Measurements from ENCODE around the gene TBC1D9.
"Not testable (repeated sequence)": the region's sequence is repeated elsewhere in the genome, so short reads cannot be mapped to it uniquely, and the experiment has no call there.

The TBC1D9 gene

DNA sequence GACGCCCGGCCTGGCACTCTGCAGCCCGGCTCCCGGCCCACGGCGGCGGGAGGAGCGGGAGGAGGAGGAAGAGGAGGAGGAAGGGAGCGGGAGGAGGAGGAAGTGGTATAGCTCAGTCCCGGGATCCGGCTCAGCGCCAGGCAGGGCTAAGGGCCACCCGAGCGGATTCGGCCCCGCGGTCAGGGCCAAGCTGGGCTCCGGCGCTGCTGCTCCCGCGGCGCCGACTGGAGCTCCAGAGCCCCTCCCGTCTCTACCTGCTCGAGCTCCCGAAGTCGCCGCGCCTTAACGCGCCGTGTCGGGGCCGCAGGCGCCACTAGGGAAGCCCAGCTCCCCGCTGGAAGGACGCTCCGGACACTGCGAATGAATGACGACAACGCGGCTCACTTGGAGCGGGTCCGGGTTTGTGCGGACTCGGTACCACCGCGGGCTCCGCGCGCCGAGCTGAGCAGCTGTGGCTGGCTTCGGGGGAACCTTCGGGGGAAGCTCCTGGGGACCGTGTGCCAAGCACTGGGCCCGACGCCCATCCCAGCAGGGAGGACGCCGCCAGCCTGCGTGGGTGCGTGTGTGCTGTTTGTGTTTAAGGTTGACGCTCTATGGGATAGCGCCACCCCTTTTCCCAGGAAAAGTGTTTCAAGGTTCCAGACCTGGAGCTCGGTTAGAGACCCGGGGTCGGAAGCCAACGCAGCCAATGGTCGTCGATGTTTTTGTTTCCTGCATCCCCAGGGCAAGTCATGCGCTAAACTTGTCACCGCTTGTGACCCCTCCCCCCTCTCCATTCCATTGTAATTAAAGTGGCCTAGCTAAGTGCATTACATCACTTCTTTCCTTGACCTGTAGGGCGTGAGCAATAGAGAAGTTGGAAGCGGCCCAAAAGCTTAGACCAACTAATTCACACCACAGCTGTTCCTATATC is at the start of gene TBC1D9:
TSS of gene TBC1D9 (minus strand) at position 67 of the 913 bp plus-strand sequence. CDS start 340 bp downstream, outside the sequence.
- DNase-seq = no peak

DNA sequence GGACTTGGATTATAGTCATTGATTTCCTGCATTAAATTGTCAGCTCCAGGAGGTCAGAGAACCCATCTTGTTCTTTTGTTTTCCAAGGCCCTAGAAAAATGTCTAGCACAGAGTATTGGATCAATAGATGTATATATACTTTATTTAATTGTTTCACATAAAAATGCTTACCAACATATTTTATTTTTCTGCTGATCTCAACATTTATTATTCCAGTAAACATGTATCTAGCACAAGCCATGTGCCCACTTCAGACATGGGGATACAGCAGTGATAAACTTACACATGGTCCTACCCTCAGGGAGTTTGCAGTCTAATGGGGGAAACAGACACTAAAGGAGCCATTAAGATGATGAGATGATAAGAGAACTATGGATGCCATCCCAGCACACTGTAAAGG is 49.1 kb upstream of the TBC1D9 start:
- no peak for DNase-seq

DNA sequence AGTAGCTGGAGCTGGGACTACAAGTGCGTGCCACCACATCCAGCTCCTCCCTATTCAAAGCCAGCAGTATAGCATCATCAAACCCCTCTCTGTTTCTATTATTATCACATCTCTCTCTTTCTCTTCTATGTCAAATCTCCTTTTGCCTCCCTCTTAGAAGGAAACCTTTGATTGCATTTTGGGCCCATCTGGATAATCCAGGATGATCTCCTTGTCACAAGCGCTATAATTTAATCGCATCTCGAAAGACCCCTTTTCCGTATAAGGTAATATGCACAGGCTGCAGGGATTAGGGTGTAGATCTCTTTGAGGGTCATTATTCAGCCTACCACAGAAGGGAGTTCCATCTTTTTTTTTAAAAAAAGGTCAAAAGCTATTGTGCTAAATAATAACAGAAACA is 46.4 kb upstream of the TBC1D9 start:
- DNase-seq = no peak

DNA sequence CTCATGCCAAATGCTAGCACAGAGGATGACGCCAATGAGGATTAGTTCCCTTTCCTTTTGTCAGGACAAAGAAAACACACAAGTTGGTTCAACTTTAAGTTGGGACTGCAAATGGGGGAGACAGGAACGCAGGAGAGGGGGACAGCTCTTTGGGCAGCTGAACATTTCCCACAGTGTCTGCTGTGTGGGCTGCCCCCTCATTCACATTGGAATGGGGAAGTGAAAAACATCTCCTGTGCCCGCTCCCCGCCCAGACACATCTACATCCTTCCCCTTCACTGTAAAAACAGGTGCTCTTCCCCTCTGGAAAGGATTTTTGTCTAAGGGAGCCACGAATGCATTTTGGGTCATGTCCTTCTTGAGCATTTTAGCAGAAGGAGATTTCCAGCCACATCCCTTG is 44.5 kb upstream of the TBC1D9 start:
- DNase-seq = no peak

DNA sequence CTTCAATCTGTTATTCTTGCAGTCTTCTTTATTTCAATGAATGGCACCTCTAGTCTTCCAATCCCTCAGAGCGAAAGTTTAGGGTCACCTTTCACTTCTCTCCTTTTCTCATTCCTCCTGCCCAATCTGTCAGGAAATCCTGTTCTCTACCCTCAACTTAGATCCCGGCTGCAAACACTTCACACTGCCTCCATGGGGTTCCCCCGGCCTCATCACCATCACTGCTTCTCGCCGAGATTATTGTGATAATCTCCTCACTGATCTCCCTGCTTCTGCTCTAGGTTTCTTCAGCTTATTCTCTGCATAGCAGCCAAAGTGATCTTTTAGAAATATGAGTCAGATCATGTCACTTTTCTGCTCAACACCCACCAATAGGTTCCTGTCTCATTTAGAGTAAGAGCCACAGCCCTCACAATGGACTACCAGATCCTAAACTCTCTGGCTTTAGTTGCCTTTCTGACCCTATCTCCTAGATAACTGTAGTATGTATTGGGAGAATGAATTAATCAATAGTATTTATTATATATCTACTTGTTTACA is 43.6 kb upstream of the TBC1D9 start:
- no peak for DNase-seq

DNA sequence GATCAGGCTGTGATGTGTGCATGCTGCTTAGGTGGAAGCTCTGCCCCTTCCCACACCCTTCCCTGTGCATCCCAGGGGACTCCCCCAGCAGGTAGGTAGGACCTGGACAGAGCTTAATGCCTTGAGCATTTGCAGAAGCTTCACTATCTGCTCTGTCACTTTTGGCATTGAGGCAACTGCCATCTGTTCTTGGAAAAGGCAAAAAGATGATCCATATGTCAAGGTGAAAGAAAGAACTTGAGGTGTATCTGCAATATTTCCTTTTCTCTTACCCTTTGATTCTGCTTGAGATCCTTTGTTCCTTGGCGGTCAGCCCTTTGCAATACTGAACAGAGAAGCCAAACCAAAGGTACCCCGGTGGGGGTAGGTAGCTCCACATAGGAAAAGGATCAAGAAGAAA is 37.1 kb upstream of the TBC1D9 start:
- DNase-seq = no peak

DNA sequence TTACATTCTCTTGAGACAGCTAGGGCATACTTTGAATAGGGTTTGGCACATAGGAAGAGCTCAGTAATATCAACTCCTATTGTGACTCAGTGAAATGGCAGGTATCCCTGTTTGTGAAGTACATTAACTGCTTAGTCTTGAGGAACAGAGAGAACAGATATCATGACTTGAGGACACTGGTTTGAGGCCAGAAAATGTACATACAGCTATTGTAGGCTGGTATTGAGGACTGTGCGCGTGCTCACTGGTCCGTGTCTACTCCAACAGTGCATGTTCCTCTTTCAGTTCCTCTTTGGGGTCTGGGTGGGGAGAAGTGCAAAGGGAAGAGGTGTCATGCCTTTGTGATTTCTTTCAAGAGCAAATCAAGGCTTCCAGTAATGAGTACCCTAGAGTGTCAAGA is 34.6 kb upstream of the TBC1D9 start:
- DNase-seq = no peak

DNA sequence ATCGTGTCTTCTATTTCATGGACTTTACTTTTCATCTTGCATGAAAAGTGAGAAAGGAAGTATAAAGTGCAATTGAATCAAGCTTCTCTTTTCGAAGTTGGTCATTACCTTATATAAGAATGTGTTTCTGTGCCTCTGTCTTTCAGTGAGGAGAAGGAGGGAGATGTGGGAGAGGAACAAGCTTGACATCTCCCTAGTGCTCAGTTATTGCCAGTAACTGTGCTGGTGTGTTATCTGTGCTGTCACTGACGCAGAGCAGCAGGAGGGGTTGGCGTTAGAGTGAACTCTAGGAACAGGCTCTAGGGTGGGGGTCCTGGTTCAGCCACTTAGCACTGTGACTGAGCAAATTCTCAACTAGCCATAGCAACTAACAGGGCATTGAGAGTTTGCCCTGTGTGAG is 34.0 kb upstream of the TBC1D9 start:
- DNase-seq = no peak

DNA sequence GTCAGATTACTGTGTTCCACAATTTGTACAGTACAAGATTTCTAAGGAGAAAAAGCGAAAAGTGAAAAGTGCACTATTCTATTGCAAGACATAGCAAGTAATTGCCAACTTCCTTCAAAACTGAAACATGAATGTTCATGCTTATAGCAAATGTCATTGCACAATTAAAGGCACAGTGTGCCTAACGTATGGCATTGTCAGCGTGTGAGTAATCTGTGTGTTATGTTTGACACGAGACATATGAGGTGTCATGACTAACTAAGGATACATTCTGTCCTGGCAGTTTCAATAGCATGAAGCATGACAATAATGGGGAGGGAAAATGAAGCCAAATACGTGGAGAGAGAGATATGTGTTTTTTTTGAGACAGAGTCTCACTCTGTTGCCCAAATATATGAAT is 33.6 kb upstream of the TBC1D9 start:
- no peak for DNase-seq

DNA sequence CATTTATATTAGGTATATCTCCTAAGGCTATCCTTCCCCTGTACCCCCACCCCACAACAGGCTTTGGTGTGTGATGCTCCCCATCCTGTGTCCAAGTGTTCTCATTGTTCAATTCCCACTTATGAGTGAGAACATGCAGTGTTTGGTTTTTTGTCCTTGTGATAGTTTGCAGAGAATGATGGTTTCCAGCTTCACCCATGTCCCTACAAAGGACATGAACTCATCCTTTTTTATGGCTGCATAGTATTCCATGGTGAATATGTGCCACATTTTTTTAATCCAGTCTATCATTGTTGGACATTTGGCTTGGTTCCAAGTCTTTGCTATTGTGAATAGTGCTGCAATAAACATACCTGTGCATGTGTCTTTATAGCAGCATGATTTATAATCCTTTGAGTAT is 26.6 kb upstream of the TBC1D9 start:
- not testable (repeated sequence) for DNase-seq

DNA sequence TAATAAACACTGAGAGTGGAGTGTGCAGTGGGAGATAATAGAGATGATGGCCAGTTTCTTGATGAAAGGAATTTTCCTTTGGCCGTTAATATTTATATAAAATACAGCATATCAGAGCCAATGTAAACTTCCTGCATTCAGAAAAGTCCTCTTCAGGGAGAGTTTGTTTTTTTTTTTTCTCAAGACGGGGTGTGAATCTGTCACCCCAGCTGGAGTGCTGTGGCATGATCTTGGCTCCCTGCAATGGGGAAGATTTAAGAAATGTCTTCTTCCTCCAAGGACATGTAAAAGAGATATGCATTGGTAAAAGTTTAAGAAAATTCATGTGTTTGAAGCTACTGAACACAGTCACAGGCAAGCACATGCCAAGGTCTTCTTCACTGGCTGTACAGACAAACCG is 25.4 kb upstream of the TBC1D9 start:
- DNase-seq = no peak

DNA sequence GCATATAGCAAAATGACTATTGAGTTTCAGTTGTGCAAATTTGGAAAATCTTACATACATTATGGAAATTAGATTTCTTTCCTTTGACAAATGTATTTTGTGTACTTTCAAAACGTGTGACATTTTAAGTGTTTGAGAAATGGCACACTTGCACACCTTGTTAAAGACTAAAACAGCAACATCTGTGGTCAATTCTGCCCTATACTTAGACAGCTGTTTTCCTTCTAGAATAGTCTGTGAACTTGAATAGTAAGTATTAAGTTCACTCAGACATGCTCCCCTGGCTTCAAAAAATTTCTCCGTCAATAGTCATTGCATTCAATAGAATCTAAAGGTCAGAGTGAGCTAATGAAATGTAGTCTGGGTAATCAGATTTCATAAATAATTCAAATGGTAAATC is 21.7 kb upstream of the TBC1D9 start:
- DNase-seq = no peak

DNA sequence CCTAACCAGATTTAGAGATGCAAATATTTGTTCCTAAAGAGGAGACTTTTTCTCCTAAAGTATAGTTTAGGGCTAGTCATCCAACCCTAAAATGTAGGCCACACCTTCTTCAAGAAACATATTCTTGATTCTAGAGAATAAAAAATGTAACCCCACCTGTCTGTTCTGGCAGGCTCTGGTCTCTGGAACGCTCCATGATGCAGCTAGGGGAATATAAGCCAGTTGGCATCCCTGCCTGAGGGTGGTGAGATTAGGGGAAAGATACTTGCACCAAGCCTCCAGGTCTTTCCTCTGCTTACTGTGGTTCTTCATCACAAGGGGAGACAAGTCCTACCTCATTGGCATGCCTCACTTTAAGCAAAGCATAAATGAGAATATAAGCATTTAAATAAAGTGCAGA is 21.2 kb upstream of the TBC1D9 start:
- DNase-seq = no peak

DNA sequence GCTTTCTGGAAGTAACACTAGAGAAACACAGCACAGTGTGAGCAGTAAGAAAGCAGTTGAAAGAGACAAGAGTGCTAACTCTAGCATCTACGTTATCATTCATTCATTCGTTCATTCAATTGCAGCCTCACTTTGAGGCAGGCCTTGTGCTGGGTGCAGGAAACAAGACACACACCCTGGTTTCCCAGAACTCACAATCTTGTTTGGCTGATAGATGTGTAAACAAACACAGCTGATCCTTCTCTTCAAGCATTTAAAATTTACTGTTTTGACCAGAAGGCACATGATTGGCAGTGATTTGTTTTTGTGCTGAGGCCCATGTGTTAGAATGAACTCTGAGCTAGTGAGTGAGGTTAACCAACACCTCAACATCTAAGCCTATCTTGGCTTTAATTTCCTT is 20.4 kb upstream of the TBC1D9 start:
- DNase-seq = no peak

DNA sequence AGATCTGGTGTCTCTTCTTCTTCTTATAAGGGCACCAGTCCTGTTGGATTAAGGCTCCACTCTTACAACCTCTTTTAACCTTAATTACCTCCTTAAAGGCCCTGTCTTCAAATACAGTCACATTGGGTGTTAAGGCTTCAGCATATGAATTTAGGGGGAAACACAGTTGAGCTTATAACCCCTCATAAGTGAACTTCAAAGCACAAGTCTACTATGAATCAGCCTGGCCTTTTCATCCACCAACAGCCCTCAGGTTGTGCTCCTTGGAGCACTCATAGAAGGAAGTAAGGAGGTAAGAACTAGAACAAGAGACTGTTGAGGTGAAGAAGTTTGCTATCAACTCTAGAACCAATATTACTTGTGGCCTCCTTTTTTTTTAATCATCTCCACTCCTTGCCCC is 18.8 kb upstream of the TBC1D9 start:
- DNase-seq = no peak

DNA sequence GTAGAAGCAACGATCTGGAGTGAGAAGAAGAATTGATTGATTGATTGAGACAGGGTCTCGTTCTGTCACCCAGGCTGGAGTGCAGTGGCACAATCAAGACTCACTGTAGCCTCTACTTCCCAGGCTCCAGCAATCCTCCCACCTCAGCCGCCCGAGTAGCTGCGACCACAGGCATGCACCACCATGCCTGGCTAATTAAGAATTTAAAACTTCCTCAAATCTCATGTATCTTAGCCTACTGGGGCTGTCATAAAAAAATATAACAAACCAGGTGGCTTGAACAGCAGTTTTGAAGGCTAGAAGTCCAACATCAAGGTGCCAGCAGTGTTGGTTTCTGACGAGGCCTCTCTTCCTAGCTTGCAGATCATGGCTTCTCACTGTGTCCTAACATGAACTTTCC is 18.3 kb upstream of the TBC1D9 start:
- DNase-seq = no peak

DNA sequence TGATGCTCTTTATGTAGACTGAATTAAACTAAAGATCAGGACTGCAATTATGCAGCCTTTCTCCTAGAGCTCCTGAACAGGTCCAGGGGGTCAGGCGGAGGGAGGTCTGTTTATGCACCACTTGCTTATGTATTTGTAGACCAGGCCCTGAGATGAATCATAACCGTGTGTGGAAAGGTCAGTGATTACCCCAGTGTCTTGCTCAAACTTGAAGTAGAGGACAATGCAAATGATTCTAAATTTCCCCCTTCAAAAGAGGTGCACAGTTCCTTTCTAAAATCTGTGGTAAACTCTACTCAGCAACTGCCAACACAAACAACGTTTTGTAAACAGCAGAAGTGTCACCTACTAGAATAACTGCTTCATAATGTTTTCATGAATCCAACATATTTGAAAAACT is 13.0 kb upstream of the TBC1D9 start:
- no peak for DNase-seq

DNA sequence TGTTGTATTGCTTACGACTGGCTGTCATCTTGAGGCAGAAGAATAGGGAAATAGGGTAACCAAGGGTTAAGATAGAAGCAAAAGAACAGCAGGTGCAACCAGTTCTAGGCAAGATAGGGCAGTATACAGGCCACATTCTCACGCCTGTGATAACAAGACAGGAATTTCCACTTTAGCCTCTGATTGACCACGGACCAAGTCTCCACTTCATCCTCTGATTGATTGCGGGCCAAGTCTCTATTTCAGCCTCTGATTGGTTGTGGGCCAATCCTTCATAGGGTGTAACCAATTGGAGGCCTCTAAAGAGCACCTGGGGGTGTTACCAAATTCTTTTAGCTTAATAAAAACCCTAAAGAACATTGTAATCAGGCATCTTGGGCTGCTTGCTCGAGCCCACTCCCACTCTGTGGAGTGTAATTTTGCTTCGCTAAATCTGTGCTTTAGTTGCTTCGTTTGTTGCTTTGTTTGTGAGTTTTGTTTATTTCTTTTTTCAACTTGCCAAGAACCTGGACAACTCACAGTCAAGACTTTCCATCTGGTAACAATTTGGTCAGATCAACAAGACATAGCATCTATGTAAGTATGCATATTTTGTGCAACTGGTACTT is 8.7 kb upstream of the TBC1D9 start:
- no peak for DNase-seq

DNA sequence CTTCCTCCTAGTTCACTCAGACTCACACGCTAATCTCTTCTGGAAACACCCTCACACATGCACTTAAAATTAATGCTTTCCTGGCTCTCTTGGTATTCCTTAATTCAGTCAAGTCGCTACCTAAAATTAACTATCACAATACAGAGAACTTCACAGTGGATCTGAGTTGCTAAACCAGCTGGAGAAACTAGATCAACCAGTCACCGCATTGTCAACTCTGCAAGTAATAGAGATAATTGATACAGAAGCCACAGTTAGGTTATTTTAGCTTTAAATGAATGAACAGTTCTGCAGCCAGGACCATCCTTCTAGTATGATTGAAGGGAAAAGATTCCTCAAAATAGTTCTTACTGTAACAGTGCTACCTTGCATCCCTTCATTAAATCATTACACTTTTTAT is 6.0 kb upstream of the TBC1D9 start:
- no peak for DNase-seq

DNA sequence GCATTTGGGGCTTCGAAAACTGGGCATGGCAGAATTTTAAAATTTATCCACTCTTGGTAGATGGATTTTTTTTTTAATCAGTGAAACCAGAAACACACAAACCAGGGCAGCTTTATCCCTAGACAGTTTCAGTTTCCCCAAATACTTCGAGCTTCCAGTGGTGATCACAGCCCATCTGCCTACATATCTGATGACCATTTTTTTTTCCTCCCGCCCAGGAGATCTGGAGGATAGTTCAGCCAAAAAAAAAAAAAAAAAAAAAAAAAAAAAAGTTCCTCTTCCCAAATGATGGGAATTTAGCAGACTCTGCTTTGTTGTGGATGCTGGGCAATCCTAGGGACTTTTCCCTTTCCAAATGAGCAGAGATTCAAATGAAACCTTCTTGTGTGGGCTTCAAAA is 1.0 kb upstream of the TBC1D9 start:
- no peak for DNase-seq

DNA sequence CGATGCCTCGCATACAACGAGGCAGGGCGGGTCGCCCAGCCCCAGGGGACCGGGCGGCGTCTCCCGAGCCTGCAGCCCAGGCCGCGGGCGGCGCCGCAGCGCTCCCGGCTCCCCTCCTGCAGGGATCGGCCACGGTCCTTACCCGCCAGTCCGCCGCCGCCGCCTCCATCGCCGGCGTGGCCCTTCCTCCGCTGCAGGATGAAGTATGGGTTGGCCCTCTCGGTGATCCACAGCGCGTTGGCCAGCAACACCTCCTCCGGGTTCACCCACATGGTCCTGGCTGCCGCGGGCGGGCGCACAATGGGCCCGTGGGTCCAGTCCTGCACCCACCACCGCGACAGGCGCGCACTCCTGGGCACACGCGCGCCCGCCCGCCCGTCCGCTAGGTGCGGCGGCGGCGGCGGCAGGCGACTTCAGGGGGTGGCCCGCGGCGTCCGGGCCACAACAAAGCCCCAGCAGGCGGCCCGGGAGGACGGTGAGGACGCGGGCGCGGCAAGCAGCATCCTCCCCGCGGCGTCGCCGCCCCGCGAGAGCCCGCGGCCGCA is 339 bp downstream of the TBC1D9 start:
- peak; percentile 4 for DNase-seq

DNA sequence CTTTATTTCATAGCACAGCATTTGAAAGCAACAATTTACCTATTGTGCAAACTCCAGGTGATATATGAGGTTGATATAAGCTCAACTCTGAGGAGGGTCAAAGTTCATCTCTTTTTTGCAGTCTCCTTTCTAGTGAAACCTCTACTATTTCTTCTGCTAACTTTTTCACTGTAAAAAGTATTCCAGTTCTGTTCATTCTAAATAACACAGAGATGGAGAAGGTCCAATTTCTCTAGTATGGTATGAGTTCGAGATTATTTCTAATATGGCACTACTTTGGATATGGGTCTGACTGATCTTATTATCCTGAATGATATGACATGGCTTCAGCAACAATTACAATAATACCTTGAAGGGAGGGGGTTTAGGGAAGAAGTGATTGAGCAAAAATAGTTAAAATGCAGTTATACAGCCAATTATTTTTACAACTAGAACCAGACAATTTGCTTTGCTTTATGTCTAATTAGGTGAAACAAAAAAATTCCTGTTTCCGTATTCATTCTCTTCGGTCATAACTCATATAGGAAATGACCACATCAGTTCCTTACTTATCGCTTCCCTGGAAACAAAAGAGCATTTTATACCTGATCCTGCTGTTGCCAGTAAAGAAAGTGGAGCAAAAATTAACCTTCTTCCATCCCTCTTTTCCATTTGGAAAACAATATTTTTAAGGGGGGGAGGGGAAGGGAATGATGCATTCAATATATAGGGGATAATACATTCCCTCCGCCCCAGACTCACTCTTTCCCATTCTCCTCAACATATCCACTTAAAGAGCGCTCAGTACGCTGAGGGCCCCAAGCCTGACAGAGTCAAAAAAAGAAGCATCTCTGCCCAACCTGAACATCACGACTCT is 1.0 kb downstream of the TBC1D9 start:
- DNase-seq = no peak

DNA sequence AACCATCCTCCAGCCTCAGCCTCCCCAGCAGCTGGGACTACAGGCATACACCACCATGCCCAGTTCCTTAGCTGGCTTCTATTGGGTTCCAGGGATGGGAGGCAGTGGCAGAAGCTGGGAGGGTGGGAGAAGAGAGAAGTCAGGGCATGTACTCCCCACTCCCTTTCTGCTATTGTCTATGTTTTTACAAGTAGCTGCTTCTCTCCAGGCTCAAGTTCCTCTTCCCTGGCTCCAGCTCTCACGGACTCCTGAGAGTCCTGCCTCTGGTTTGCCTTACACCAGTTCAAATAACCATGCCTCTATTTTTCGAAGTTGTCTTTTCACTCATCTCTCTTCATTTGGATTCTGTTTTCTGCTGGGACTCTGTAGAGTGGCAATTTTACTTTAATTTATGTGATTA is 2.9 kb downstream of the TBC1D9 start:
- no peak for DNase-seq
